Measurements from ENCODE around the gene COL17A1.

The COL17A1 gene

GRCh38 chr10:104049504-104050250 is 36.0 kb downstream of the COL17A1 start:
- TF ChIP-seq REST (IDR thresholded peaks at IDR 0.05; ENCODE audit: insufficient read depth in 1 of 2, low read depth in 2 of 2, low read length in 2 of 2) (no peak), FOXP2 (optimal IDR thresholded peaks at IDR 0.05; ENCODE audit: borderline replicate concordance, extremely low read depth, extremely low read length, insufficient read depth) (no peak), SIN3A (IDR thresholded peaks at IDR 0.05; ENCODE audit: borderline replicate concordance, insufficient read depth, low read length) (no peak), POLR2AphosphoS5 (IDR thresholded peaks at IDR 0.05; ENCODE audit: low read depth, low read length) (no peak), TAF1 (IDR thresholded peaks at IDR 0.05; ENCODE audit: borderline replicate concordance, insufficient read depth, low read length) (no peak)

DNA sequence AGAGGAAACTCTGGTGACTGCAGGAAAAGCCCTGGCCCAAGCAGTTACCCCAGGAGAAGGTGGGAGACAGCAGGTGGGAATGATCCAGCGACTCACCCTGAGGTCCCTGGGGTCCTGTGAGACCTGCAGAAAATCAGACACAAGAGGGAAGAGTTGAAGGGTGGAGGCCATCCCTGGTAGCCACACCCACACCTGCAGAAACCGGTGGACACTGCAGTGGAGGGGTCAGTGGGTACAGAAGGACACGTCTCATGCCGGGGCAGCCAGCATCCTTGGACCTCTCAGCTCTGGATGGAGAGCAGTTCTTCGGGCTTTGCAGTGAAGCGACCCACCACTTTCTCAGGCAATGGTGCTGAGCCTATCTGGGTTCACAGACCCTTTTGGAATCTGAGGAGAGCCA is 39.0 kb downstream of the COL17A1 start:
- TF ChIP-seq POLR2AphosphoS5 (IDR thresholded peaks at IDR 0.05; ENCODE audit: low read depth, low read length), result no peak
- TF ChIP-seq TAF1 (IDR thresholded peaks at IDR 0.05; ENCODE audit: borderline replicate concordance, insufficient read depth, low read length), result no peak
- no peak for TF ChIP-seq REST (IDR thresholded peaks at IDR 0.05; ENCODE audit: insufficient read depth in 1 of 2, low read depth in 2 of 2, low read length in 2 of 2)
- TF ChIP-seq FOXP2 (optimal IDR thresholded peaks at IDR 0.05; ENCODE audit: borderline replicate concordance, extremely low read depth, extremely low read length, insufficient read depth), result no peak
- TF ChIP-seq SIN3A (IDR thresholded peaks at IDR 0.05; ENCODE audit: borderline replicate concordance, insufficient read depth, low read length), result no peak

DNA sequence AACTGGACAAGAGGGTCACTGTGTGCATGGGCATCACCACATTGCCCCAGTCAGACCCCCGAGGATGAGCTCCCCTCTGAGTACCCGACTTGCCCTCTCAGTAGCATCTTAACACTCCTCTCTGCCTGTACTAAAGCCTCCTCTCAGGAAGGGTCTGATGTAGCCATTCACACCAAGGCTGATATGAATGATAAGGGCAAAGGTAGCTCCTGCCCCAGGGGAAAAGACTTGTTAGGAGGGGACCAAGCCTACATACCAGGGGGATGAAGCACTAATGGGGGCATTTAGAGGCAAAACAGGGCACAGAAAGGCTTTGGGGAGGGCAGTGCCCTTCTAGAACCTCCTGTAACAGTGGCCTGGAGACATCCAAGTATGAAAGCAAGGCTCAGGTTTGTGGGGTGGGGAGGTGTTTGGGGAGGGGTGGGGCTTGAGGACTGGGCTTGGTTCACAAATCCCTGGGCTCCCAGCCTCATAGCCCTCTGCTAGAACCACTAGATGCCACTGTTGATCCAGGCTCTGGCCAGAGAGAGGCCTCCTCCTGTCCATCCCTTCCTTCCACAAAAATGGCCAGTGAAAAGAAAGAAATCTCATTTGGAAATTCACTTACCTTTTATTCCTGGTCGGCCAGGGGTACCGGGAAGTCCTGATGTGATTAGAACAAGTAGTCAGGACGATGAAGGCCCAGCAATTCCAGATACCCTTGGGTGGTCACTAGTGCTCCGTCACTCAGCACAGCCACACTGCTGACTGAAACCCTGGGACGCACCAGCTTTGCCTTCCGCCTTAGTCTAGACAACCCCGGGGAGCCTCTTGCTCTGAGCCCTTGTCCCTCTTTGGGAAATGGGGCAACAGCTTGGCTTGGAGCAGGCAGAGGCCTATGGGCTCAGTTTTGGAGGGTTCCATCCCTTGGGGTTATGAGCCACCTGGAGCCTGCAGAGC is 40.3 kb downstream of the COL17A1 start:
- TF ChIP-seq REST (IDR thresholded peaks at IDR 0.05; ENCODE audit: insufficient read depth in 1 of 2, low read depth in 2 of 2, low read length in 2 of 2), result no peak
- TF ChIP-seq SIN3A (IDR thresholded peaks at IDR 0.05; ENCODE audit: borderline replicate concordance, insufficient read depth, low read length), result no peak
- no peak for TF ChIP-seq FOXP2 (optimal IDR thresholded peaks at IDR 0.05; ENCODE audit: borderline replicate concordance, extremely low read depth, extremely low read length, insufficient read depth)
- TF ChIP-seq TAF1 (IDR thresholded peaks at IDR 0.05; ENCODE audit: borderline replicate concordance, insufficient read depth, low read length), result no peak
- TF ChIP-seq POLR2AphosphoS5 (IDR thresholded peaks at IDR 0.05; ENCODE audit: low read depth, low read length), result no peak

DNA sequence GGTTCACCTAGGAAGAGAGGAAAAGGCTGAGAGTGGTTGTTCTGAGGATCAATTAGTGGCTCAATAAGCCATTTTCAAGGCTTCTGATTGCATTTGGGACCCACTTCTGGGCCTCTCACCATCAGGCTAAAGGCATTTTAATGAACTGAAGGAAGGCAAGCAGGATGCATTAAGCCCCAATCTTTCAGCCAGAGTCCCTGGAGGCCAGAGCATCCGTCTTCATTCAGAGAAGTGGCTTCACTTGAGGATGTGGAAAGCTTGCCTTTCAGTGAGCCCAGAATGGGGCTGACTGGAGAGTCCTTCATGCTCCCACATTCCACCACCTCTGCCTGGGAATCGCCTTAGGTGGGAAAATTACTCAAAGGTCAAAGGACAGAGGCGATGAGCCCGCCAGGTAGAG is 41.8 kb downstream of the COL17A1 start:
- TF ChIP-seq REST (IDR thresholded peaks at IDR 0.05; ENCODE audit: insufficient read depth in 1 of 2, low read depth in 2 of 2, low read length in 2 of 2) (no peak), POLR2AphosphoS5 (IDR thresholded peaks at IDR 0.05; ENCODE audit: low read depth, low read length) (no peak), FOXP2 (optimal IDR thresholded peaks at IDR 0.05; ENCODE audit: borderline replicate concordance, extremely low read depth, extremely low read length, insufficient read depth) (no peak)

Measured in PFSK-1 (cell line).